HPDE6-E6E7 (cell line): ENCODE results near the gene IL17RE.
"Not testable (repeated sequence)": the region's sequence is repeated elsewhere in the genome, so short reads cannot be mapped to it uniquely, and the experiment has no call there.

Experiments
- DNase-seq: peaks from one replicate; pipeline ENCODE4 v3.0.0; 2011; ENCODE audit warnings: missing footprints; ENCODE audit errors: extremely low spot score

Gene IL17RE

GRCh38 chr3:9881441-9881840 lies 21.2 kb upstream of the IL17RE start:
- DNase-seq = no peak

- no peak for DNase-seq
Observed at GRCh38 chr3:9883706-9884554, 18.7 kb upstream of the IL17RE start.

DNA sequence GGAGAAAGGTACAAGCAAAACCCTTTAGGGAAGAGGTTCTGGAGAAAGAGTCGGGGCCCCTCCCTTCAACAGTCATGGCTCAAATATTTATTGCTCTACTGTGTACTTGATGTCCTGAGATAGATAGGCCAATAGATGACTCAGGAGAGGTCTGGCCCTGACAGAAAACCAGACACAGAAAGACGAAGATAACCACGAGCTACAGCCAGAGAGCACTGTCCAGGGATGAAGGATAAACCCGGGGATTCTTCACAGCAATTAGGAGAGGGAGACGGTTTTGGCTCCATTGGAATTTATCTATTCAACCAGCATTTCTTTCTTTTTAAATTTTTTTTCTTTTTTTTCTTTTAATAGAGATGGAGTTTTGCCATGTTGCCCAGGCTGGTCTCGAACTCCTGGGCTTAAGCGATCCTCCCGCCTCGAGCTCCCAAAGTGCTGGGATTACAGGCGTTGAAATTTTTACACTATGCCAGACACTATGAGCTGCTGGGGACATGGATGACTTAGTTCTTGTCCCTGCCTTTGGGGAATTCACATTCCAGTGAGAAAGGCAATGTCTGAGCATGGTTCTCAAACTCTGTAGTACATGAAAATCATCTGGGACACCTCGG lies 18.0 kb upstream of the IL17RE start:
- DNase-seq = peak; percentile 51

GRCh38 chr3:9886328-9886727 lies 16.3 kb upstream of the IL17RE start:
- no peak for DNase-seq

DNA sequence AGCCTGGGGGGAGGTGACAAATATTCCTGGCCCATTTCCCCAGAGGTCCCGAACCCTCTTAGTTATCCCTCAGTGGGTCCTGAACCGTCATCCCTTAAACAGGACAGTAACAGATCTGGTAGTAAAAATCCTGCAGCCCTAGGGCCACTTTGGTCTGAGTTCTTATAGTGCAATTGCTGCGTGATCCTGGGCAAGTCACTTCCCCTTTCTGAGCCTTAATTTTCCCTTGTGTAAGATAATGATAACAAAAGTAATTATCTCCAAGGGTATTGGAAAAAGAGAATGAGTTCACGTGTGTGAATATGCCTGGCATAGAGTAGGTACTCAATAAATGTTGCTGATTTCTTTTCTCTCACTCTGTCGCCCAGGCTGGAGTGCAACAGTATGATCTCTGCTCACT lies 15.2 kb upstream of the IL17RE start:
- DNase-seq = no peak

GRCh38 chr3:9888540-9888939 lies 14.1 kb upstream of the IL17RE start:
- no peak for DNase-seq

- DNase-seq = no peak
Observed at GRCh38 chr3:9889405-9889804, 13.2 kb upstream of the IL17RE start.

DNA sequence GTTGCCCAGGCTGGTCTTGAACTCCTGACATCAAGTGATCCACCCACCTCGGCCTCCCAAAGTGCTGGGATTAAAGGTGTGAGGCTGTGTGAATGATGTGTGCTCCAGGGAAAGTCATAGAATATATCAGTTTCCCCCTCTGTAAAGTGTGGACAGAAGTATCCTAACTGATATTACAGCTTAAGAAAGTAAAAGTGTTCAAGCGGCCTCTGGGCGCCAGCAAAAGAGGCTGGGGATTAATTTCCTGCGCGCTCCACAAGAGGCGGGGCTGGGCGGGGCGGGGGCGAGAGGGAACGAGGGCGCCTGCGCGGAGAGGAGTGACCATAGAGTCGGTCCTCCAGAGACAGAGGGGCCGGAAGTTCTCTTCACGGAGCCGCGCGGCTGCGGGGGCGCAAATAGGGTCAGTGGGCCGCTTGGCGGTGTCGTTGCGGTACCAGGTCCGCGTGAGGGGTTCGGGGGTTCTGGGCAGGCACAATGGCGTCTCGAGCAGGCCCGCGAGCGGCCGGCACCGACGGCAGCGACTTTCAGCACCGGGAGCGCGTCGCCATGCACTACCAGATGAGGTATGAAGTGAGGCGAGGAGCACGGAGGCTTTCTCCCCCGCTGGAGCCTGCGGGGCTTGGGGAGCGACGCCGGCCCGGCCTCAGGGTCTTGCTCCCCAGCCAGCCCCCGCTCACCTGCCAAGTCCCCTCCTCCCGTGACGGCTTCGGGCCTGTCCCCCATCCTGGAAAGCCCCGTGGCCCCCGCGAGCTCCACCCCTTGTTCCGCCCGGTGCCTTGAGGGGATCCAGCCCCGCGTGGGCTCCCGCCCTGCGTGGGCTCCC lies 12.2 kb upstream of the IL17RE start, which contains the start of gene JAGN1:
TSS of gene JAGN1 (plus strand) at position 362 of the 823 bp plus-strand sequence. CDS start at position 475, 113 bp downstream.
- DNase-seq = peak; percentile 48

DNA sequence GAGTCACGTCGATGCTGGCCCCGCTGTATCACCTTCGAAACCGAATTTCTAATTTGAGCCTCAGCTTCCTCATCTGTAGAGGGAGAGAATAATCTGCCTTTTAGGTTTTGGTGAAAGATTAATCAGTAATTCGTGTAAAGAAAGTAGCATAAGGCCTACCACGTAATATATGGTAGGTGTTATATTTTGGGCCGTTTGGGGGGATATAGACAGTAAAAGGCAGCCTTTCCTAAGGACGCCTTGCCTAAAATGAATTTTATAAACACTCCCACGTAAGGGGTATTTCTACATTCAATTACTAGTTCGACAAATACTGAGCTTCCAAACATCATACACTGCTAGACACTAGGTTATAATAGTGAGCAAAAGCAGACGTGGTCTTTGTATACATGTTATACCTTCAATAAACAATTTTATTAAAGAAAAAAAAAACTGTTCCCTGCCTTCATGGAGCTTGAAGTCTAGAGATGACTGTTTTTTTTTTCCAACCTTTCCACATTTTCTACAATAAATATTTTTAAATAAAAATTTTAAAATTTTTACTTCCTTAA lies 11.5 kb upstream of the IL17RE start:
- DNase-seq = no peak

DNA sequence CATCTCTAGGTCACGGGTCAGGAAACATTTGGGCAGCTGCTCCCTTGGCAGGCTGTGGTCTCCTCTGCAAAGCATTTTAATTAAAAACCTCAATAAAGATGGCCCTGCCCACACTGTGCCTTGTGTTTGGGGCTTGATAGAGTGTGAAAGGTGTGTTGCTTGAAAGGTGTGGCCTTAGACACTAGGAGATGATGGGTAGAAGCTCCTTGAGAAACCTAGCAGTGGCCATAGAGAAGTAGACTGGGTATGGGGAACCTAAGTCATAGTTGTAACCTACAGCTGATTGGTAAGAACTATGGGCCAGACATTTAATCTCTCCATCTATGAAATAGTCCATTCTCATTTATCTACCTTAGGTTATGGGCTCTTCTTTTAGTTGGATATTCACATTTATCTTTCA lies 8.9 kb upstream of the IL17RE start:
- no peak for DNase-seq

DNA sequence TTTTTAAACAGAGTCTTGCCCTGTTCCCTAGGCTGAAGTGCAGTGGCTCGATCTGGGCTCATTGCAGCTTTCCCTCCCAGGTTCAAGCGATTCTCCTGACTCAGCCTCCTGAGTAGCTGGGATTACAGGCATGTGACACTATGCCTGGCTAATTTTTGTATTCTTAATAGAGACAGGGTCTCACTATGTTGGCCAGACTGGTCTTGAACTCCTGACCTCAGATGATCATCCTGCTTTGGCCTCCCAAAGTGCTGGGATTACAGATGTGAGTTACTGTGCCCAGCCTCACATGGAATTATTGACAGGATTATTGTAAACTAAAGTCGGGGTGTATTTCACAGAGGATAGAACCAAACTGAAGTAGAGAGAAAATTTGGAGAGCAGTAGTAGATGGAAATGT lies 6.9 kb upstream of the IL17RE start:
- DNase-seq = not testable (repeated sequence)

GRCh38 chr3:9896755-9897407 lies 5.8 kb upstream of the IL17RE start:
- DNase-seq = not testable (repeated sequence)

- peak; percentile 50 for DNase-seq
Observed at GRCh38 chr3:9897408-9898372, 5.0 kb upstream of the IL17RE start.

GRCh38 chr3:9898467-9899241 lies 4.0 kb upstream of the IL17RE start:
- no peak for DNase-seq

GRCh38 chr3:9899289-9899791 lies 3.3 kb upstream of the IL17RE start:
- DNase-seq = no peak

GRCh38 chr3:9900965-9901415 lies 1.7 kb upstream of the IL17RE start:
- DNase-seq = not testable (repeated sequence)

GRCh38 chr3:9901967-9902366 lies 681 bp upstream of the IL17RE start:
- DNase-seq = no peak

GRCh38 chr3:9903238-9903624 lies 583 bp downstream of the IL17RE start:
- no peak for DNase-seq

GRCh38 chr3:9903904-9904303 lies 1.3 kb downstream of the IL17RE start:
- DNase-seq = no peak
